ENCODE measurements around the gene HNRNPUL2.
A peak's percentile ranks its signal among the peaks of the same experiment; 100 is the strongest.

The HNRNPUL2 gene

GRCh38 chr11:62728171-62728988 lies 1.1 kb upstream of the HNRNPUL2 start, which contains the start of gene TTC9C:
Gene TTC9C, plus strand, starts transcription at chr11:62728486. Its CDS starts 363 bp downstream, at chr11:62728849.
- TF ChIP-seq EP300 (IDR thresholded peaks at IDR 0.05; ENCODE audit: borderline replicate concordance) = no peak
- TF ChIP-seq TAF1 (IDR thresholded peaks at IDR 0.05; ENCODE audit: low read depth) = peak; percentile 69
- no peak for TF ChIP-seq USF1 (IDR thresholded peaks at IDR 0.05)
- no peak for TF ChIP-seq TCF12 (IDR thresholded peaks at IDR 0.05; ENCODE audit: low read depth)
- no peak for TF ChIP-seq YY1 (IDR thresholded peaks at IDR 0.05; ENCODE audit: low read depth)
- peak; percentile 59 for TF ChIP-seq MAX (IDR thresholded peaks at IDR 0.05)
- no peak for TF ChIP-seq RAD21 (IDR thresholded peaks at IDR 0.05; ENCODE audit: low read depth)
- TF ChIP-seq EGR1 (IDR thresholded peaks at IDR 0.05) = peak; percentile 10; the same call in 1 of the 2 replicates

DNA sequence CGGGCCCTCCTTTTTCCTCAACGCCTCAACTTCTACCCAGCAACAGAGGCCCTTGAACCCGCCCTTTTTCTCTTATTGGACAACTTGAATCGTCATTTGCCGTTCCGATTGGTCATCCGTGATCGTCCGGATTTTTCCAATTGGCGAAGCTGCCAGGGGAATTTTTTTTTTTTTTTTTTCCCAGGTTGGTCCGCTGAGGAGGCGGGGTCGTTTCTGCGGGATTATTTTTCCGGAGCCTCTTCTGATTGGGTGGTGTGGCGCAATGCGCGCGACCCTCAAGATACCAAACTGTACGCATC lies 564 bp upstream of the HNRNPUL2 start:
- TF ChIP-seq EGR1 (IDR thresholded peaks at IDR 0.05) (no peak), CEBPB (IDR thresholded peaks at IDR 0.05) (peak; percentile 56; the same call in 1 of the 2 replicates), RAD21 (IDR thresholded peaks at IDR 0.05; ENCODE audit: low read depth) (no peak), ZBTB7A (IDR thresholded peaks at IDR 0.05; ENCODE audit: low read depth) (no peak), TEAD4 (IDR thresholded peaks at IDR 0.05) (no peak), MAX (IDR thresholded peaks at IDR 0.05) (no peak), USF1 (IDR thresholded peaks at IDR 0.05) (no peak), FOXM1 (IDR thresholded peaks at IDR 0.05; ENCODE audit: borderline replicate concordance, low read depth) (peak; percentile 87), EP300 (IDR thresholded peaks at IDR 0.05; ENCODE audit: borderline replicate concordance) (no peak), TCF12 (IDR thresholded peaks at IDR 0.05; ENCODE audit: low read depth) (no peak), CREB1 (IDR thresholded peaks at IDR 0.05; ENCODE audit: low read depth) (no peak; the same call in 1 of the 2 replicates)
- TF ChIP-seq, protein P1, sequence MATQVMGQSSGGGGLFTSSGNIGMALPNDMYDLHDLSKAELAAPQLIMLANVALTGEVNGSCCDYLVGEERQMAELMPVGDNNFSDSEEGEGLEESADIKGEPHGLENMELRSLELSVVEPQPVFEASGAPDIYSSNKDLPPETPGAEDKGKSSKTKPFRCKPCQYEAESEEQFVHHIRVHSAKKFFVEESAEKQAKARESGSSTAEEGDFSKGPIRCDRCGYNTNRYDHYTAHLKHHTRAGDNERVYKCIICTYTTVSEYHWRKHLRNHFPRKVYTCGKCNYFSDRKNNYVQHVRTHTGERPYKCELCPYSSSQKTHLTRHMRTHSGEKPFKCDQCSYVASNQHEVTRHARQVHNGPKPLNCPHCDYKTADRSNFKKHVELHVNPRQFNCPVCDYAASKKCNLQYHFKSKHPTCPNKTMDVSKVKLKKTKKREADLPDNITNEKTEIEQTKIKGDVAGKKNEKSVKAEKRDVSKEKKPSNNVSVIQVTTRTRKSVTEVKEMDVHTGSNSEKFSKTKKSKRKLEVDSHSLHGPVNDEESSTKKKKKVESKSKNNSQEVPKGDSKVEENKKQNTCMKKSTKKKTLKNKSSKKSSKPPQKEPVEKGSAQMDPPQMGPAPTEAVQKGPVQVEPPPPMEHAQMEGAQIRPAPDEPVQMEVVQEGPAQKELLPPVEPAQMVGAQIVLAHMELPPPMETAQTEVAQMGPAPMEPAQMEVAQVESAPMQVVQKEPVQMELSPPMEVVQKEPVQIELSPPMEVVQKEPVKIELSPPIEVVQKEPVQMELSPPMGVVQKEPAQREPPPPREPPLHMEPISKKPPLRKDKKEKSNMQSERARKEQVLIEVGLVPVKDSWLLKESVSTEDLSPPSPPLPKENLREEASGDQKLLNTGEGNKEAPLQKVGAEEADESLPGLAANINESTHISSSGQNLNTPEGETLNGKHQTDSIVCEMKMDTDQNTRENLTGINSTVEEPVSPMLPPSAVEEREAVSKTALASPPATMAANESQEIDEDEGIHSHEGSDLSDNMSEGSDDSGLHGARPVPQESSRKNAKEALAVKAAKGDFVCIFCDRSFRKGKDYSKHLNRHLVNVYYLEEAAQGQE (IDR thresholded peaks at IDR 0.05; ENCODE audit: low read depth) = no peak

DNA sequence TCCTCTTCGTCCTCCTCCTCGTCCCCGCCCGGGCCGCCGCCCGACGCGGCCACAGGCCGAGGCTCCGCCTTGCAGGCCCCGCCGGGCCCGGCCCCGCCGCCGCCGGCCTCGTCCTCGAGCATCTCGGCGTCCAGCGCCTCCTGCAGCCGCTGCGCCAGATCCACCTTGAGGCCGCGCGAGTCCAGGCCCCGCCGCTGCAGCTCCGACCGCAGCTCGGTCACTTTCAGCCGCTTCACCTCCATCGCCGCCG lies 417 bp downstream of the HNRNPUL2 start:
- no peak for TF ChIP-seq TEAD4 (IDR thresholded peaks at IDR 0.05)
- TF ChIP-seq TCF12 (IDR thresholded peaks at IDR 0.05; ENCODE audit: low read depth) = no peak
- TF ChIP-seq YY1 (IDR thresholded peaks at IDR 0.05; ENCODE audit: low read depth) = no peak

DNA sequence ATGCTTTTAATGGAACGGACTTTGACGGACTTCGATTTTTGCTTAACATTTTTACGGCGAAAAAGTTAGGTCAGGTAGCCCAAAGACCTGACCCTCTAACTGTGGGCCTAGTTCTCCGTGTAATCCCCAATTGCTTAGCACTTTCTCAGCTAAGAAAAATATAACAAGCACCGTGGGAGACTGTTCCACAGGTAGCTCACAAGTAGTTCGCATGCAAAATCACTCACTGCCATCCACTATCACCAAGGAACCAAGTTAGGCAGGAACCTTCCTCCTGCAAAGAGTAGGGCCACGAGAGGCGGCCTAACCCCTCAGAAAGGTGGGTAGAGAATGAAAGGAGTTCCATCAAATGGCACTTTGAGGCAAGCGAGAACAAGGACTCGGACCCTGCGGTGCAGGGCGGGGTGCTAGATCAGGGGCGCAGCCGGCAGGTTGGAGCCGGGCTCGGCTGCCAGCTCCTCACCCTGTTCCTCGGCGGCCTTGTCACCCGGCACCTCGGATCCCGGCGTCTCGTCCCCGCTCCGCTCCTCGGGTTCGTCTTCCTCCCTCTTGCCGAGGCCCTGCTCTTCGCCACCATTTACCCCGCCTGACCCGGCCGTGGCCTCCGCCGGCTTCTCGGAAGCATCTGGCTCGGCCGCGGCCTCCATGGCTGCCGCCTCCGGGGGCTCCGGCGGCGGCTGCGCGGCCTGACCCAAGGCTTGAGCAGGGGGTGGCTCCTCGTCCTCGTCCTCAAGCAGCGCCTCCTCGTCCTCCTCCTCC lies 922 bp downstream of the HNRNPUL2 start:
- TF ChIP-seq RAD21 (IDR thresholded peaks at IDR 0.05; ENCODE audit: low read depth) = no peak
- no peak for TF ChIP-seq EP300 (IDR thresholded peaks at IDR 0.05; ENCODE audit: borderline replicate concordance)
- no peak for TF ChIP-seq NFIC (IDR thresholded peaks at IDR 0.05)
- no peak for TF ChIP-seq CREB1 (IDR thresholded peaks at IDR 0.05; ENCODE audit: low read depth)
- no peak for TF ChIP-seq USF1 (IDR thresholded peaks at IDR 0.05)
- TF ChIP-seq TAF1 (IDR thresholded peaks at IDR 0.05; ENCODE audit: low read depth) = no peak; the same call in 1 of the 2 replicates
- no peak for TF ChIP-seq FOXM1 (IDR thresholded peaks at IDR 0.05; ENCODE audit: borderline replicate concordance, low read depth)

DNA sequence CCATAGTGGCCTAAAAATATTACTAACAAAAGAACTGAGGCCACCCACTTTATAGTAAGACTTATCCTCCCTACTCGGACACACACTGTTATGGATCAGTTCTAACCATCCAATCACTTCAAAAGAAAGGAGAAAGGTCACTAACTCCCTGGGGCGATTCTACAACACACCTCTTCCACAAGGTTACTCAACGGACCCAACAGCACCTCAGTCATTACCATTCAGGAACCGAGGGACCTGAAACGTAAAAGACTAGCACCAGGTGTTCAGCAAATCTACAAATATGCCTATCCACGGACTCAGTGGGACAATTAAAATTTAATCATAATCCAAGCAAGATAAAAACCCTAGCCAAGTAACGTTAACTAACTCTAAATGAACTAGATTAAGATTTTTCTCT lies 1.6 kb downstream of the HNRNPUL2 start:
- TF ChIP-seq, protein P1 (IDR thresholded peaks at IDR 0.05; ENCODE audit: low read depth) = no peak
- TF ChIP-seq TCF12 (IDR thresholded peaks at IDR 0.05; ENCODE audit: low read depth) (no peak), MAX (IDR thresholded peaks at IDR 0.05) (no peak), ZBTB7A (IDR thresholded peaks at IDR 0.05; ENCODE audit: low read depth) (no peak), TEAD4 (IDR thresholded peaks at IDR 0.05) (no peak), USF1 (IDR thresholded peaks at IDR 0.05) (no peak), CEBPB (IDR thresholded peaks at IDR 0.05) (no peak), CREB1 (IDR thresholded peaks at IDR 0.05; ENCODE audit: low read depth) (no peak), YY1 (IDR thresholded peaks at IDR 0.05; ENCODE audit: low read depth) (no peak), TAF1 (IDR thresholded peaks at IDR 0.05; ENCODE audit: low read depth) (no peak), EGR1 (IDR thresholded peaks at IDR 0.05) (no peak), EP300 (IDR thresholded peaks at IDR 0.05; ENCODE audit: borderline replicate concordance) (no peak), FOXM1 (IDR thresholded peaks at IDR 0.05; ENCODE audit: borderline replicate concordance, low read depth) (no peak), NFIC (IDR thresholded peaks at IDR 0.05) (no peak), RAD21 (IDR thresholded peaks at IDR 0.05; ENCODE audit: low read depth) (no peak)

Measured in Ishikawa (cell line).